ENCODE measurements around the gene ZNF208.
"Not testable (repeated sequence)": the region's sequence is repeated elsewhere in the genome, so short reads cannot be mapped to it uniquely, and the experiment has no call there.

ZNF208 gene

GRCh38 chr19:21885516-21885915 is 125.2 kb downstream of the ZNF208 start:
- not testable (repeated sequence) for DNase-seq (ENCODE audit: low read depth in 2 of 2, low spot score in 1 of 2)

GRCh38 chr19:21884786-21885185 is 126.0 kb downstream of the ZNF208 start:
- DNase-seq (ENCODE audit: low read depth in 2 of 2, low spot score in 1 of 2) = not testable (repeated sequence)

GRCh38 chr19:21883516-21883915 is 127.2 kb downstream of the ZNF208 start:
- no peak for DNase-seq (ENCODE audit: low read depth in 2 of 2, low spot score in 1 of 2)

Data from stimulated activated CD8-positive, alpha-beta memory T cell treated with anti-CD3 and anti-CD28 coated beads, Interleukin-4, amount 100 ng/mL, for 4 hours (primary cell).